Measurements from ENCODE around the gene LTB.

The LTB gene

GRCh38 chr6:31531162-31531561 is 51.1 kb downstream of the LTB start:
- Mint-ChIP-seq H3K27me3 (no peaks in the 10 kb centered on the region), H3K4me1 (ENCODE audit: low read depth) (peaks cover 14% of the 10 kb centered on the region), H3K27ac (no peak overlapping the region), H3K9me3 (no peaks in the 10 kb centered on the region), H3K36me3 (ENCODE audit: low read depth) (peaks cover 78% of the 10 kb centered on the region), H3K4me3 (no peak overlapping the region)
- intact Hi-C loops (cut with micrococcal nuclease): no loop called here

GRCh38 chr6:31530659-31531058 is 51.6 kb downstream of the LTB start:
- Mint-ChIP-seq H3K4me1 (ENCODE audit: low read depth) (peaks cover 18% of the 10 kb centered on the region), H3K4me3 (no peak overlapping the region), H3K27ac (no peak overlapping the region), H3K9me3 (no peaks in the 10 kb centered on the region), H3K27me3 (no peaks in the 10 kb centered on the region), H3K36me3 (ENCODE audit: low read depth) (peaks cover 73% of the 10 kb centered on the region)
- intact Hi-C loops (cut with micrococcal nuclease): no loop called here
